Esophagus (tissue), 2 donors: ENCODE data around the gene BMERB1. TPM values are rescaled to one million over a fixed set of nuclear protein-coding genes. Genes with fewer than 3 reads are reported as not detected.
A peak's percentile ranks its signal among the peaks of the same experiment; 100 is the strongest.
"Not testable (repeated sequence)": the region's sequence is repeated elsewhere in the genome, so short reads cannot be mapped to it uniquely, and the experiment has no call there.

ENCODE experiments used
- H3K27ac ChIP-seq, 2 donors: one replicate each; pipeline ENCODE4 v1.5.1; 2013; ENCODE audit warnings: low read depth in 2 of 2, mild to moderate bottlenecking in 2 of 2, inconsistent platforms in 1 of 2, low read length in 1 of 2, moderate library complexity in 1 of 2
- H3K27me3 ChIP-seq, 2 donors: one replicate each; pipeline ENCODE4 v1.6.1; 2013; ENCODE audit warnings: low read length in 2 of 2, control low read depth in 1 of 2, mild to moderate bottlenecking in 1 of 2; ENCODE audit not compliant: insufficient read depth in 2 of 2, control insufficient read depth in 1 of 2
- H3K36me3 ChIP-seq, 2 donors: one replicate each; pipeline ENCODE4 v1.6.1; 2013; ENCODE audit warnings: low read length in 1 of 2; ENCODE audit not compliant: control insufficient read depth in 2 of 2, insufficient read depth in 2 of 2
- H3K4me1 ChIP-seq, 2 donors: one replicate each; pipeline ENCODE4 v1.6.1; 2013; ENCODE audit warnings: low read length in 1 of 2; ENCODE audit not compliant: control insufficient read depth in 2 of 2, insufficient read depth in 2 of 2
- H3K4me3 ChIP-seq, 2 donors: one replicate each; pipeline ENCODE4 v1.5.1; 2013; ENCODE audit warnings: low read length in 2 of 2, mild to moderate bottlenecking in 2 of 2, low read depth in 1 of 2, moderate library complexity in 1 of 2
- H3K9me3 ChIP-seq, 2 donors: one replicate each; pipeline ENCODE4 v1.6.1; 2013; ENCODE audit warnings: mild to moderate bottlenecking in 2 of 2, low read depth in 1 of 2, low read length in 1 of 2, moderate library complexity in 1 of 2; ENCODE audit not compliant: control insufficient read depth in 2 of 2, insufficient read depth in 1 of 2
- WGBS, 2 donors: extraction: QIAGEN DNeasy Blood & Tissue Kit; methylation state at CpG; one replicate each; pipeline ENCODE4 v1.1.7; 2013; 5-methylcytosine and 5-hydroxymethylcytosine counted together
- polyA plus RNA-seq, 2 donors: library from polyadenylated mRNA; stranded (reverse); fragments of 200-250 nt; gene quantifications; one replicate each; pipeline ENCODE4 v1.2.3, GENCODE V29; 2013
- donor health status: healthy with polysubstance abuse.
- donor health status: Bipolar disorder and iron deficiency.

Gene BMERB1
- 1 to 10 TPM; 2.4 to 9.5 TPM for polyA plus RNA-seq

DNA sequence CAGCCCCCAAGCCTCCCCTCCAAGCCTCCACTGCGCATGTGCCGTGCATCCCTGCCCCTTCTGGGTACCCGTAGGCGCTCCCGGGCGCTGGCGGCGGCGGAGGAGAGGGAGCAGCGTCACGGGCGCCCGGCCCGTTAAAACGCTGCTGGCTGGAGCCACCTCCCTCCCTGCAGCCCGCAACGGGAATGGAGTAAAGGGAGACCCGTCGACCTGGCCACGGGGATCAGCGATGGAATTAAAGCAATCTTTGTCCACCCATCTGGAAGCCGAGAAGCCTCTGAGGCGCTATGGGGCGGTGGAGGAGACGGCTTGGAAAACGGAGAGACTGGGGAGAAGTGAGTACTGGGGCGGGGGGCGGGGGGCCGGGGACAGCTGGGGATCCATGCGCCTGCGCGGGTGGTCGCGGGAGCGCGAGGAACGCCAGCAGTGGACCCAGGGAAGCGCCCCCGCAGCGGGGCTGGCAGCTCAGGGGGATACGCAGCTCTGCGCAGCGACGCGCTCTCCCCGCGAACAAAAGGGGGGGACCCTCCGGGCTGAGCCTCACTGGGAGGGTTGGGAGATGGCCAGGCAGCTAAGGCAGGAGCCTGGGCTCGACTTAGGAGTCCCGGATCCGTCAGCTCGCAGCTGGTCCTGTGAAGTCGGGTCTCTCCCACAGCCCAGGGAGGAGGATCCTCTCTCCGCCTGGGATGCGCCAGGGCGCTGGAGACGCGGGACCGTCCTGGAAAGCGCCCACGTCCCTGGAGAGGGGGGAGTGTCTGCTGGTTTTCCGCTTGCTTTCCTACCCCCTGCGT, at the start of gene BMERB1:
BMERB1 (plus strand) TSS at position 164 of the 791 bp plus-strand sequence; CDS start at position 230, 66 bp downstream.
- Histone ChIP-seq H3K27ac (peak within 1 kb of the TSS; percentile 20 to 71), H3K4me3 (peak within 1 kb of the TSS; percentile 49 to 56), H3K36me3 (no peaks in the 10 kb centered on the region), H3K4me1 (no peaks in the 10 kb centered on the region), H3K9me3 (no peaks in the 10 kb centered on the region), H3K27me3 (no peaks in the 10 kb centered on the region)
- WGBS, 2 donors, result 1% methylated on average over 54 to 63 of the region's 63 CpGs

- H3K27ac ChIP-seq, H3K9me3 ChIP-seq, H3K36me3 ChIP-seq, H3K4me1 ChIP-seq, H3K4me3 ChIP-seq, H3K27me3 ChIP-seq: not testable (repeated sequence)
- 85% methylated on average over 6 of the region's 6 CpGs for WGBS, 2 donors
Observed at GRCh38 chr16:15388060-15388459, 46.3 kb upstream of the BMERB1 start.

- not testable (repeated sequence) for H3K9me3 ChIP-seq, H3K27me3 ChIP-seq, H3K4me1 ChIP-seq, H3K27ac ChIP-seq, H3K4me3 ChIP-seq, H3K36me3 ChIP-seq
- 72 to 78% methylated on average over 5 of the region's 5 CpGs for WGBS, 2 donors
Observed at GRCh38 chr16:15389916-15390315, 44.5 kb upstream of the BMERB1 start.

GRCh38 chr16:15393025-15393424, 41.4 kb upstream of the BMERB1 start:
- H3K36me3 ChIP-seq, H3K27me3 ChIP-seq, H3K9me3 ChIP-seq, H3K4me3 ChIP-seq, H3K4me1 ChIP-seq, H3K27ac ChIP-seq: not testable (repeated sequence)
- WGBS, 2 donors, result 88 to 90% methylated on average over 6 to 8 of the region's 8 CpGs

DNA sequence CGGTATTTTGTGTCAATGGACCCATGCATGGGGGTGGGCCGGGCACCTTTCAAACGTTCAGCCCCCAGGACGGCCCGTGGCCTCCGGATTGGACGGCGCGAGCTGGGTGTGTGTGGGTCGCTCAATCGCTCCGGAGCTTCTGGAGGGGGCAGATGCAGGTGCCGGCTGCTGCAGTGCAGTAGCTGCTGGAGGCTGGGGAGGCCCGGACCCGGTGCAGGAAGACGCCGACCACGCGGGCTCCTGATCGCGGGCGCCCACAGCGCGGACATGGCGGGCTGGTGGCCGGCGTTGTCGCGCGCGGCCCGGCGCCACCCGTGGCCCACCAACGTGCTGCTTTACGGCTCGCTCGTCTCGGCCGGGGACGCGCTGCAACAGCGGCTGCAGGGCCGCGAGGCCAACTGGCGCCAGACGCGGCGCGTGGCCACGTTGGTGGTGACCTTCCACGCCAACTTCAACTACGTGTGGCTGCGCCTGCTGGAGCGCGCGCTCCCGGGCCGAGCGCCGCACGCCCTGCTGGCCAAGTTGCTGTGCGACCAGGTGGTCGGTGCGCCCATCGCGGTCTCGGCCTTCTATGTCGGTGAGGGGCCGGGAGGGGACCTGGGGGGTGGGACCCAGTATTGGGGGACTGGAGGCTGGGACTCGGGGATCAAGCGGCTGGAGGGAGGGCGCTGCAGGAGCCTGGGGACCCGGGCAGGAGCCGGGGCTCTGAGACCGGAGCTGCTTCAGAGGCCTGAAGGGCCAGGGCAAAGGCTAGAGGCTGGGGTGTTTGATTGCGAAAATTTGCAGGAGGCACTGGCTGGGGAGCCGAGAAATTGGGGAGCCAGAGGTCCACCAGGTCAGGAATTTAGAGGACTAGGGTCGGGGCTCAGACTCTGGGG, 38.5 kb upstream of the BMERB1 start, which contains the start of gene MPV17L:
MPV17L (plus strand) TSS at position 124 of the 878 bp plus-strand sequence; CDS start at position 268, 144 bp downstream.
- H3K4me1 ChIP-seq, H3K27me3 ChIP-seq, H3K36me3 ChIP-seq, H3K9me3 ChIP-seq, H3K27ac ChIP-seq: not testable (repeated sequence)
- WGBS, 2 donors, result 3 to 5% methylated on average over 79 of the region's 79 CpGs
- peak within 1 kb of the TSS; percentile 35 to 53 for H3K4me3 ChIP-seq

GRCh38 chr16:15396509-15396829, 37.9 kb upstream of the BMERB1 start:
- peak overlapping the region in 1 of 2 donors; percentile 35 for H3K4me3 ChIP-seq

DNA sequence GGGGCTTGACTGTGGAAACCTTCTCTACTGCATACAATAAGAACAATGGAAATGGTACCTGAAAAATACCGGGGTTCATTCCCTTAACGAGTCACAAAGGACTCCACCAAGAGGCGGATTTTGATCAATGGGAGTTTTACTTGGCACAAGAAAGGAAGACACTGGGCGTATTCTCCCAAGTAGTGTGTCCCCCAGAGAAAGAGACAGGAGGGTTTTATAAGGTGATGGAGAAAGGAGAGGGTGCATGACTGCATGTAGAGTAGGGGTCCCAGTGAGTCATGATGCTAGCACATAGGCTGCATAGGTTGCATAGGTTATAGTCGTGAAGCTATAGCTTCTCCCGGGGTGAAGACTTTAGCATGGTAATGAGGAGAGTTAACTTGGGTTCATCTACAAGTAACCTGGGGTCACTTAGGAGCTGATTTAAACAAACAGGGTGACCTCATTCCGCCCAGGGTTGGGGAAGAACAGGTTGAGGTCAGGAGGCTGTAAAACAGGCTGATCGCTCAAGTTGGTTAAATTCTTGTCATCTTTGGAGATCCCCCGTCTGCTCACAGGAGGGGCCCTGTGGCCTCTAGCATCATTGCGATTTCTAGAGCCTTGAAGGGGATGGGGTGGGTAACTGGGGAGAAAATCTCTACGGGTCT, 37.3 kb upstream of the BMERB1 start:
- H3K27ac ChIP-seq, result no peak overlapping the region
- H3K4me1 ChIP-seq, result no peaks in the 10 kb centered on the region
- no peaks in the 10 kb centered on the region for H3K27me3 ChIP-seq
- H3K9me3 ChIP-seq, result no peaks in the 10 kb centered on the region
- 76 to 88% methylated on average over 11 of the region's 11 CpGs for WGBS, 2 donors
- no peaks in the 10 kb centered on the region for H3K36me3 ChIP-seq
- no peak overlapping the region for H3K4me3 ChIP-seq

More at GRCh38 chr16:15396509-15396829, 37.9 kb upstream of the BMERB1 start:
- WGBS, 2 donors, result 70 to 92% methylated on average over 8 of the region's 8 CpGs
- H3K4me1 ChIP-seq, H3K27me3 ChIP-seq, H3K36me3 ChIP-seq, H3K9me3 ChIP-seq, H3K27ac ChIP-seq: not testable (repeated sequence)

DNA sequence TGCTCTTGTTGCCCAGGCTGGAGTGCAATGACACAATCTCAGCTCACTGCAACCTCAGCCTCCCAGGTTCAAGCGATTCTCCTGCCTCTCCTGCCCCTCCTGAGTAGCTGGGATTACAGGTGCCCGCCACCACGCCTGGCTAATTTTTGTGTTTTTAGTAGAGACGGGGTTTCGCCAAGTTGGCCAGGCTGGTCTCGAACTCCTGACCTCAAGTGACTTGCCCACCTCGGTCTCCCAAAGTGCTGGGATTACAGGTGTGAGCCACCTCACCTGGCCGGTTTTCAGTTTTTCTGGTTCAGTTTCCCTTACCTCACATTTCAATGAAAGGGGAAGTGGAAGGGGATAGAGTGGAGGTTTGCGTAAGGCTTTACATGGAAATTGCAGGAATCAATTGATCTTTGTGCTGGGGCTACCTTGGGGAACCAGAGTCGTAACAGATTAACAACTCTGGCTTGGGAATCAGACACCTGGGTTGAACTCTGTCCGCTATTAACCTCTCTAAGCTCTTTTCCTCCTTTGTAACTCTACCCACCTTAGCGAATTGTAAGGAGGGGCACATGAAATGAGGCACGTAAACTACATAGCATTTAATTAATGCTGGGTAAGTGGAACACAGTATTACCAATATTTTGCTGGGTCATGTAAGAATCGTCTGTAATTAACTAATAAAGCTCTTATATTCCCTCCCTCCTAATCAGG, 35.6 kb upstream of the BMERB1 start:
- H3K36me3 ChIP-seq, result no peaks in the 10 kb centered on the region
- H3K4me1 ChIP-seq, result no peaks in the 10 kb centered on the region
- 64 to 86% methylated on average over 14 of the region's 14 CpGs for WGBS, 2 donors
- no peaks in the 10 kb centered on the region for H3K27me3 ChIP-seq
- no peak overlapping the region for H3K4me3 ChIP-seq
- no peaks in the 10 kb centered on the region for H3K9me3 ChIP-seq
- H3K27ac ChIP-seq, result no peak overlapping the region

DNA sequence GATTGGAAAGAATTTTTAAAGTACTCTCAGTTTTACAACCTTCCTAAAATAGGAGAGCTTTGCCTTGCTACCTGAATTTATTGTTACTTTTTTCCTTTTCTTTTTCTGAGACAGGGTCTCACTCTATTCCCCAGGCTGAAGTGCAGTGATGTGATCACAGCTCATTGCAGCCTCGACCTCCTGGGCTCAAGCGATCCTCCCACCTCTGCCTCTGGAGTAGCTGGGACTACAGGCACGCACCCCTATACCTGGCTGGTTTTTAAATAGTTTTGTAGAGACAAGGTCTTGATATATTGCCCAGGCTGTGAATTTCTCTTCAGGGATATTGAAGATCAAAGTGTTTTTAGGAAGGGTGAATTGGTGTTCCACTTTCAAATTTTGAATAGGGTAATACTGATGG, 35.1 kb upstream of the BMERB1 start:
- WGBS, 2 donors, result 81 to 93% methylated on average over 3 of the region's 3 CpGs
- Histone ChIP-seq H3K27me3 (no peaks in the 10 kb centered on the region), H3K4me1 (no peaks in the 10 kb centered on the region), H3K27ac (no peak overlapping the region), H3K36me3 (no peaks in the 10 kb centered on the region), H3K4me3 (no peak overlapping the region), H3K9me3 (no peaks in the 10 kb centered on the region)
